Hematopoietic multipotent progenitor cell treated with erythropoietin and hydrocortisone succinate and interleukin-3 and kit ligand, for 6 days (in vitro differentiated cells): ENCODE results near the gene LIME1.
A peak's percentile ranks its signal among the peaks of the same experiment; 100 is the strongest.
"Not testable (repeated sequence)": the region's sequence is repeated elsewhere in the genome, so short reads cannot be mapped to it uniquely, and the experiment has no call there.

Experiments
- DNase-seq: peaks from one replicate; pipeline ENCODE4 v3.0.0-alpha.2; 2015

Gene LIME1

DNA sequence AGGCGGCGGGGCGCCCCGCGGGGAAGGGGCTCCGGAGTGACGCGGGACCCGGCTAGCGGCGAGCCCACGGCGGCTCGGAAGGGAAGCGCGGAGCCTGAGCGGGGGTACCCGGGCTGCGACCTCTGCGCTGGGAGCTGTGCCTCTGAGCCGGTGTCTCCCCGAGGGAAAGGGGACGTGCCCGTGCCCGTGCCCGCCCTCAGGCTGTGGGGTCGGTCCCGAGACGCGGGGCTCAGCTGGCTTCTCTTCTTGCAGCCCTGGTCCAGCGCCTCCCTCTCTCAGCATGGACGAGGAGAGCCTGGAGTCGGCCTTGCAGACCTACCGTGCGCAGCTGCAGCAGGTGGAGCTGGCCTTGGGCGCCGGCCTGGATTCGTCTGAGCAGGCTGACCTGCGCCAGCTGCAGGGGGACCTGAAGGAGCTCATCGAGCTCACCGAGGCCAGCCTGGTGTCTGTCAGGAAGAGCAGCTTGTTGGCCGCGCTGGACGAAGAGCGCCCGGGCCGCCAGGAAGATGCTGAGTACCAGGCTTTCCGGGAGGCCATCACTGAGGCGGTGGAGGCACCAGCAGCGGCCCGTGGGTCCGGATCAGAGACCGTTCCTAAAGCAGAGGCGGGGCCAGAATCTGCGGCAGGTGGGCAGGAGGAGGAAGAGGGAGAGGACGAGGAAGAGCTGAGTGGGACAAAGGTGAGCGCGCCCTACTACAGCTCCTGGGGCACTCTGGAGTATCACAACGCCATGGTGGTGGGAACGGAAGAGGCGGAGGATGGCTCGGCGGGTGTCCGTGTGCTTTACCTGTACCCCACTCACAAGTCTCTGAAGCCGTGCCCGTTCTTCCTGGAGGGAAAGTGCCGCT is 27.9 kb upstream of the LIME1 start:
- DNase-seq: no peak

DNA sequence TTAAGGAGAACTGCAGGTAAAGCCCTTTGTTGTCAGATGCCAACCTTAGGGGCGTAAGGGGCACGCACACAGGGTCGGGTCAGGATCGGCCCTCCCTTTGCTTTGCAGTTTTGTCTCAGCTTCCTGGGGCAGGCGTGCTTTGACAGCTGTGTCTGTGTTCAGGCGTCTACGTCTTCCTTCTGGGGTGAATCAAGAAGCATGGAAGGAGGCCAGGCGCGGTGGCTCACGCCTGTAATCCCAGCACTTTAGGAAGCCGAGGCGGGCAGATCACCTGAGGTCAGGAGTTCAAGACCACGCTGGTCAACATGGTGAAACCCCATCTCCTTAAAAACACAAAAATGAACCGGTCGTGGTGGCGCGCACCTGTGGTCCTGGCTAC is 27.3 kb upstream of the LIME1 start:
- no peak for DNase-seq

GRCh38 chr20:63711085-63711645 is 25.3 kb upstream of the LIME1 start:
- DNase-seq: no peak

- no peak for DNase-seq
These were observed 24.3 kb upstream of the LIME1 start for GRCh38 chr20:63712191-63712590.

GRCh38 chr20:63714858-63715257 is 21.6 kb upstream of the LIME1 start:
- no peak for DNase-seq

DNA sequence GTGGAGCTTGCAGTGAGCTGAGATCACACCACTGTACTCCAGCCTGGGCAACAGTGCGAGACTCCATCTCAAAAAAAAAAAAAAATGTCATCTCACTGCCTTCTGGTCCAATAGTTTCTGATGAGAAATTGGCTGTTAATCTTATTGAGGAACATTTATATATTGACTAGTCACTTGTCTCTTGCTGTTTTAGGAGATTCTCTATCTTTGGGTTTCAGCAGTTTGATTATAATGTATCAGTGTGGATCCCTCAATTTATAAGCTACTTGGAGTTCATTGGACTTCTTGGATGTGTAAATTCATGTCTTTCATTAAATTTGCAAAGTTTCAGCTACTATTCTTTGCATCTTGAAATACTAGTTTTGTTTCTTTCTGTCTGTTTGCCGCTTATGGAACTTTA is 17.5 kb upstream of the LIME1 start:
- DNase-seq: no peak

- not testable (repeated sequence) for DNase-seq
These were observed 13.4 kb upstream of the LIME1 start for GRCh38 chr20:63722967-63723622.

DNA sequence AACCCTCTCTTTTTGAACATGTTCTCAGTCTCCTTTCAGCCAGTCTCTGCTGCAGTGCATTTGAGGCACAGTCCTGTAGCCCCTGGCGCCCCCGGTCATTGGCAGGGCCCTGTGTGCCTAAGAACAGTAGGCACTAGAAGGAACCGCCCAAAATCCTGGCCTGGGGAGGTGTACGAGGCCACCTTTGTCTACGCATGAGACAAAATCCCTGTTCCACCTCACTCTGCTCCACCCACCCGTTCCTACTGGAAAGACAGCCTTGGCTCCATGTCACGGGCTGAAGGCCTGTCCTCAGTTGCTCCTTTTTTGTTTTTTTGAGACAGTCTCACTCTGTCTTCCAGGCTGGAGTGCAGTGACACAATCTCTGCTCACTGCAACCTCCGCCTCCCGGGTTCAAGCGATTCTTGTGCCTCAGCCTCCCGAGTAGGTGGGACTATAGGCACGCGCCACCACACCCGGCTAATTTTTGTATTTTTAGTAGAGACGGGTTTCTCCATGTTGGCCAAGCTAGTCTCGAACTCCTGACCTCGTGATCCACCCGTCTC is 6.2 kb upstream of the LIME1 start:
- DNase-seq: not testable (repeated sequence)

- no peak for DNase-seq
These were observed 5.1 kb upstream of the LIME1 start for GRCh38 chr20:63731410-63731809.

DNA sequence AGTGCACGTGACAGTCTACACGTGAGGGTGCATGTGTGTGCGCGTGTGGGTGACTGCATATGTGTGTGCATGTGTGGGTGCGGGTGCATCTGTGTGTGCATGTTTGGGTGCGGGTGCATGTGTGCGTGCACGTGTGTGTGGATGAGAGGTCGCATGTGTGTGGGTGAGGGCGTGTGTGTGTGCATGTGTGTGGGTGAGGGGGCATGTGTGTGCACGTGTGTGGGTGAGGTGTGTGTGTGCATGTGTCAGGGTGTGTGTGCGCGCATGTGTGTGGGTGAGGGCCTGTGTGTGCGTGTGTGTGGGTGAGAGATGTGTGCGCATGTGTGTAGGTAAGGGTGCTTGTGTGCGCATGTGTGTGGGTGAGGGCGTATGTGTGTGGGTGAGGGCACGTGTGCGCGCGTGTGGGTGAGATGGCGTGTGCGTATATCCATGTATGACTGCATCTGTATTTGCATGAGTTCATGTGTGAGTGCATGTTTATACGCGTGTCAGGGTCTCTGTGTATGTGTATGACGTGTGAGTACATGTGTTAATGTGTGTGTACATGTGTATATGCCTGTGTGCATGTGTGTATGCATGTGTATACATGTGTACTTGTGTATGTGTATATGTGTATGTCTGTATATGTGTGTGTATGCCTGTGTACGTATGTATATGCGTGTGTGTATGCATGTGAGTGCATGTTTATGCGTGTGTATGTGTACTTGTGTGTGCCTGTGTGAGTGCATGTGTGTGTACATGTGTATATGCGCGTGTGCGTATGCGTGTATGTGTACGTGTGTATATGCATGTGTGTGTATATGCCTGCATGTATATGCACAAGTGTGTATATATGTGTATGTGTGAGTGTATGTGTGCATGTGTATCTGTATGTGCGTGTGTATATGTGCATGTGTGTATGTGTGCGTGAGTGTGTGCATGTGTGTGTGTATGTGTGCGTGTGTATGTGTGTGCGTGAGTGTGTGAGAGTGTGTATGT is 4.1 kb upstream of the LIME1 start:
- DNase-seq: no peak

GRCh38 chr20:63733117-63733516 is 3.3 kb upstream of the LIME1 start:
- DNase-seq: no peak

DNA sequence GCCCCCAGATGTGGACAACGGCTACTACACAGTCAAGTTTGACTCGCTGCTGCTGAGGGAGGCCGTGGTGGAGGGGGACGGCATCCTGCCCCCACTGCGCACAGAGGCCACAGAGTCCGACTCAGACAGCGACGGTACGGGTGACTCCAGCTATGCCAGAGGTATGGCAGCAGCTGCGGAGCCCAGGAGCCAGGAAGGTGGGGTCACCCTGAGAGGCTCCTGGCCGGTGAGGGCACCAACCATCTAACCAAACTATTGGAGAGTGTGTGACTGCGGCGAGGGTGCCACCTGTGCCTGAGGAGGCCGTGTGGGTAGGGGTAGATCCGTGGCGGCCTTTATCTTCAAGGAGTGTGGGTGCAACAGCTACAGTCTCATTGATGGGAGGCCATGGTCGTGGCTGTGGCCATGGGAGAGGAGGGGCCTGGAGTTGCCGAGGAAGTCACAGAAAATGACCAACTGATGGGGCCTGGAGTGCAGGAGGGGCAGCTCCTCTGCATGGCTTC is 2.8 kb upstream of the LIME1 start:
- no peak for DNase-seq

DNA sequence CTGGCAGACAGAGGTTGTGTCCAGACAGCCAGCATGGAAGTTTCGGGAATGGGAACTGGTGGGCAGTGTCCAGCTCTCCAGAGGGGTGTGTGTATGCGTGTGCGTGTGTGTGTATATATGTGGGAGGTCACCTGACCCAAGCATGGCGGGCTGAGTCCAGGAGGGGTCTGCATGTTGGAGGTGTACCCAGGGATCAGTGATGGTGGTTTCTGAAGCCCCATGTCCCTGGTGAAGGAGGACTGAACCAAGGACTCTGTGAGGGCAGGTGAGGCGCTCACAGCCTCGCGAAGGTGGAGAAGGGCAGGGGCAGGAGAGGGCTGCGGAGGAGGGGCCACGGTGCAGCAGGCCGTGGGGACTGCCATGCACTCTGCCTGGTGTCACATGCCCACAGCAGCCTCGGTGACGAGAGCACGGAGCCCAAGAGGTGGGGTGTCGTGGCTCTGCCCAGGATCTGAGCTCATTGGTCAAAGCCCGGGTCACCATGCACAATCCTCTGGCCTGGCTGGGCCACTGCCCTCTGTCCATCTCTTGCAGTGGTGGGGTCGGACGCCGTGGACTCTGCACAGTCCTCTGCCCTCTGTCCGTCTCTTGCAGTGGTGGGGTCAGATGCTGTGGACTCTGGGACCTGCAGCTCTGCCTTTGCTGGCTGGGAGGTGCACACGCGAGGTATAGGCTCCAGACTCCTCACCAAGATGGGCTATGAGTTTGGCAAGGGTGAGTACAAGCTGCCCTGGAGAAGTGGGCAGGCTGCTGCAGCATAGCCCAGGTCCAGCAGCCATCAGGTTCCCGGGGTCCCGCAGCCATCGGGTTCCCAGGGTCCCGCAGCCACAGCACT is 2.1 kb upstream of the LIME1 start:
- DNase-seq: no peak

DNA sequence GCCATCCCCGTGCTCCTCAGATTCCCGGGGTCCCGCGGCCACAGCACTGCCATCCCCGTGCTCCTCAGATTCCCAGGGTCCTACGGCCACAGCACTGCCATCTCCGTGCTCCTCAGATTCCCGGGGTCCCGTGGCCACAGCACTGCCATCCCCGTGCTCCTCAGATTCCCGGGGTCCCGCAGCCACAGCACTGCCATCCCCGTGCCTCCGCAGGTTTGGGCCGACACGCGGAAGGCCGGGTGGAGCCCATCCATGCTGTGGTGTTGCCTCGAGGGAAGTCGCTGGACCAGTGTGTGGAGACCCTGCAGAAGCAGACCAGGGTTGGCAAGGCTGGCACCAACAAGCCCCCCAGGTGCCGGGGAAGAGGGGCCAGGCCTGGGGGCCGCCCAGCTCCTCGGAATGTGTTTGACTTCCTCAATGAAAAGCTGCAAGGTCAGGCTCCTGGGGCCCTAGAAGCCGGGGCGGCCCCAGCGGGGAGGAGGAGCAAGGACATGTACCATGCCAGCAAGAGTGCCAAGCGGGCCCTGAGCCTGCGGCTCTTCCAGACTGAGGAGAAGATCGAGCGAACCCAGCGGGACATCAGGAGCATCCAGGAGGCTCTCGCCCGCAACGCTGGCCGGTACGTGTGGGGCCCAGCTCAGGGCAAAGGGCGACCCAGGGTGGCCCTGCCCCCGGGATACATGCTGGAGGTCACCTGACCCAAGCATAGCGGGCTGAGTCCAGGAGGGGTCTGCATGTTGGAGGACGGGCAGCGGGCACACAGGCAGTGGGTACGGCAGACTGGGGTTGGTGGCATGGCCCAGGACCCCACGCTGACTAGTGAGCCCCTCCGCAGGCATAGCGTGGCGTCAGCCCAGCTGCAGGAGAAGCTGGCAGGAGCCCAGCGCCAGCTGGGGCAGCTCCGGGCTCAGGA is 1.3 kb upstream of the LIME1 start:
- no peak for DNase-seq

GRCh38 chr20:63736893-63737694 is 630 bp downstream of the LIME1 start:
- peak; percentile 45 for DNase-seq

DNA sequence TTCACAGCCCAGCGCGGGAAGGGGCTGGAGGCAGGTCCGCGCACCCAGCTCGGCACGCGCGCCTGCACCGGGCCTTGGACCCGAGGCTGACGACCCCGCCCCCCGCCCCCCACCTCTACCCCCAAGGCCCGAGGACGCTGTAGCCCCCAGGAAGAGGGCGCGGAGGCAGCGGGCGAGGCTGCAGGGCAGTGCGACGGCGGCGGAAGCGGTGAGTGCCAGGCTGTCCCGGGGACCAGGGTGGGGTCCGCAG is 1.2 kb downstream of the LIME1 start:
- DNase-seq: no peak

GRCh38 chr20:63737945-63738686 is 1.7 kb downstream of the LIME1 start:
- DNase-seq: peak; percentile 47

DNA sequence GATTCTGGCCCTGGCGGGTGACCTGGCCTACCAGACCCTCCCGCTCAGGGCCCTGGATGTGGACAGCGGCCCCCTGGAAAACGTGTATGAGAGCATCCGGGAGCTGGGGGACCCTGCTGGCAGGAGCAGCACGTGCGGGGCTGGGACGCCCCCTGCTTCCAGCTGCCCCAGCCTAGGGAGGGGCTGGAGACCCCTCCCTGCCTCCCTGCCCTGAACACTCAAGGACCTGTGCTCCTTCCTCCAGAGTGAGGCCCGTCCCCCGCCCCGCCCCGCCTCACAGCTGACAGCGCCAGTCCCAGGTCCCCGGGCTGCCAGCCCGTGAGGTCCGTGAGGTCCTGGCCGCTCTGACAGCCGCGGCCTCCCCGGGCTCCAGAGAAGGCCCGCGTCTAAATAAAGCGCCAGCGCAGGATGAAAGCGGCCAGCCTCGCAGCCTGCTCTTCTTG is 2.2 kb downstream of the LIME1 start:
- peak; percentile 59 for DNase-seq
